ENCODE results near the gene PARP8.

- TF ChIP-seq CTCF (IDR thresholded peaks at IDR 0.05), result no peak
- no peak for TF ChIP-seq POLR2A (IDR thresholded peaks at IDR 0.05)
Observed at GRCh38 chr5:50766462-50766861, 100.0 kb downstream of the PARP8 start.

Measured in Peyer's patch (tissue), 4 donors.